ENCODE results near the gene AUTS2. TPM values are rescaled to one million over a fixed set of nuclear protein-coding genes. Genes with fewer than 3 reads are reported as not detected.

The AUTS2 gene
- total and polyA plus RNA-seq, 10 donors = 6.1 to 54.8 (median 29.1) TPM

DNA sequence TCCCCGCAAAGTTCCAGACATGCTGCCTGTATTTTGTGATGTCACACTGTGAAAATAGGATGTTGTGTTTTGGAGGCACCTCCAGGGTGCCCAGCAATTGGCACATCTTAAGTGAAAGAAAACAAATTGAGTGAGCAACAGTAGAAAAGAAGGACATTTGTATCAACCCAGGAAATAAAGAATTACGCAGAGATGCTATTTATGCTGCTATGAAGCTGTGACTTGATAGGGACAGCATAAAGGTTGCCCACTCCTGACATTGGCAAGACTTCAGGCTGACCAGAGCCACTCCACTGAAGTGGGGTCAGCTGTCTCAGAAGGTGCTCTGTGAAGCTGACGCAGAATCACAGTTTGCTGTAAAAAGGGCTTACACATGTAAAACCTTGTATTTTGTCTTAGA is 803.8 kb downstream of the AUTS2 start:
- TF ChIP-seq POLR2AphosphoS5 (IDR thresholded peaks at IDR 0.05) (no peak), POLR2A (IDR thresholded peaks at IDR 0.05) (no peak)
- TF ChIP-seq, protein P1, sequence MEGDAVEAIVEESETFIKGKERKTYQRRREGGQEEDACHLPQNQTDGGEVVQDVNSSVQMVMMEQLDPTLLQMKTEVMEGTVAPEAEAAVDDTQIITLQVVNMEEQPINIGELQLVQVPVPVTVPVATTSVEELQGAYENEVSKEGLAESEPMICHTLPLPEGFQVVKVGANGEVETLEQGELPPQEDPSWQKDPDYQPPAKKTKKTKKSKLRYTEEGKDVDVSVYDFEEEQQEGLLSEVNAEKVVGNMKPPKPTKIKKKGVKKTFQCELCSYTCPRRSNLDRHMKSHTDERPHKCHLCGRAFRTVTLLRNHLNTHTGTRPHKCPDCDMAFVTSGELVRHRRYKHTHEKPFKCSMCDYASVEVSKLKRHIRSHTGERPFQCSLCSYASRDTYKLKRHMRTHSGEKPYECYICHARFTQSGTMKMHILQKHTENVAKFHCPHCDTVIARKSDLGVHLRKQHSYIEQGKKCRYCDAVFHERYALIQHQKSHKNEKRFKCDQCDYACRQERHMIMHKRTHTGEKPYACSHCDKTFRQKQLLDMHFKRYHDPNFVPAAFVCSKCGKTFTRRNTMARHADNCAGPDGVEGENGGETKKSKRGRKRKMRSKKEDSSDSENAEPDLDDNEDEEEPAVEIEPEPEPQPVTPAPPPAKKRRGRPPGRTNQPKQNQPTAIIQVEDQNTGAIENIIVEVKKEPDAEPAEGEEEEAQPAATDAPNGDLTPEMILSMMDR (IDR thresholded peaks at IDR 0.05 in 8 of 11, conservative IDR thresholded peaks at IDR 0.05 in 3 of 11) = no peak
- intact Hi-C loops (cut with DNase I; ENCODE audit: low total_unique reads) = no loop called here
- no peak for DNase-seq
- no peak overlapping the region for H3K4me3 ChIP-seq
- H3K4me1 ChIP-seq = peaks cover 0 to 9% (median 0%) of the 10 kb centered on the region in 6 donors
- H3K27ac ChIP-seq = no peak overlapping the region
- no peaks in the 10 kb centered on the region for H3K36me3 ChIP-seq
- WGBS, 5 donors = 86 to 97% (median 96%) methylated on average over 3 of the region's 3 CpGs
- no peaks in the 10 kb centered on the region for H3K9me3 ChIP-seq
- no peaks in the 10 kb centered on the region for H3K27me3 ChIP-seq (replicated peaks in 1 of 7)

DNA sequence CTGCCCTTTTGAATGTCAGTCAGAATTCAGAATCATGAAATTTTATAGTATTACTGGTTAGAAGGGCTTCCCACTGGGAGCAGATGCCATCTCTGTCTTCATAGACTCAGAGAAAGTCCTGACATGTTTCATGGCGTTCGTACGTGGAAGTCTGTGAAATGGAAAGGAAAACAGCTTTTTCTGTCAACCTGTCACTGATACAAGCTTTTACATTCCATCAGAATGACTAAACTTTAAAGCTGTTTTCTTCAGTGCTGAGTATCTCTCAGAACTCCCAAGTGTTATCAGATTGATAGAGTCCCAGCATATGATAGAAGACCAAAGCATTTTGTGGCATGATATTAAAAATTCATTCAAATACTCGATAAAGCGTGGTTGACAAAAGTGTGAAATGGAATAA is 807.0 kb downstream of the AUTS2 start:
- 83 to 95% (median 89%) methylated on average over 5 of the region's 5 CpGs for WGBS, 5 donors
- no peaks in the 10 kb centered on the region for H3K27me3 ChIP-seq (replicated peaks in 1 of 7)
- no peak overlapping the region for H3K4me3 ChIP-seq
- DNase-seq = no peak
- H3K4me1 ChIP-seq = peaks cover 0 to 36% (median 5%) of the 10 kb centered on the region in 6 donors
- intact Hi-C loops (cut with DNase I; ENCODE audit: low total_unique reads) = no loop called here
- H3K36me3 ChIP-seq = no peaks in the 10 kb centered on the region
- H3K9me3 ChIP-seq = no peaks in the 10 kb centered on the region
- TF ChIP-seq POLR2A (IDR thresholded peaks at IDR 0.05) (no peak), POLR2AphosphoS5 (IDR thresholded peaks at IDR 0.05) (no peak)
- TF ChIP-seq, protein P1 (IDR thresholded peaks at IDR 0.05 in 8 of 11, conservative IDR thresholded peaks at IDR 0.05 in 3 of 11) = no peak
- no peak overlapping the region for H3K27ac ChIP-seq

DNA sequence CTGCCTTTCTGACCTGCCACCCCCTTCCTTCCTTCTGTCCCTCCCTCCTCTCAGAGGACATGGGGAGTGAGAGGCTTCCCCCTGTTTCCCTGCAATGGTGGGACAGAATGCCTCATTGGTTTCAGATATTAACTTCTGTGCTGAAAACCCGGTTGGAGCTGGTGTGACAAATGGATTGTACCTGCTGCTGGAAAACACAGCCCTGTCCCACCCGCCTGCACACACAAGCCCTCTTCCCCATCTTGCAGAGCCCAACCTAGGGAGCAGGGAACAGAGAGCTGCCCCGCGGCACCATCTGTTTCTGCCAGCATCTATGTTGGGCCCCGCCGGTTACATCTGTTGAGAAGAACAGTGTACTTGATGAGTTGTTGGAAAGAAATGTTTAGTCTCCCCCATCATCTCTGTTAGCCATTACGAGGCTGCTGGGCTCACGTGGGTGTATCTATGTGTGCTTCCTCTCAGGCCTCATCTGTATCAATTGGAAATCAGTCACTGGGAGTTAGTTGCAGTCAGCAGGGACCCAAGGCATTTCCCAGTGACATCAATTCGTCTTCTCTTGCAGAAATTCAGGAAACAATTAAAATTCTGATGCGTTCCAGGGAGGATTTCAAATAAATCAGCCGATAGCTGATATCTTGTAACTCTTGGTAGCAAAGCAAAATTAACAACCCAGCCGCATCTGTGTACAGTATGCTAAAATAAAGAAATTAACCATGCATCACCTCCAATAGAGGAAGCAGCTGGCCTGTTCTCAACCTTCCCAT is 808.1 kb downstream of the AUTS2 start:
- 67 to 80% (median 77%) methylated on average over 11 to 12 of the region's 12 CpGs for WGBS, 5 donors
- Histone ChIP-seq H3K4me1 (peaks cover 0 to 39% (median 5%) of the 10 kb centered on the region in 6 donors), H3K36me3 (no peaks in the 10 kb centered on the region), H3K27me3 (replicated peaks in 1 of 7) (no peaks in the 10 kb centered on the region), H3K4me3 (no peak overlapping the region), H3K27ac (no peak overlapping the region), H3K9me3 (no peaks in the 10 kb centered on the region)
- TF ChIP-seq POLR2A (IDR thresholded peaks at IDR 0.05) (no peak), POLR2AphosphoS5 (IDR thresholded peaks at IDR 0.05) (no peak)
- TF ChIP-seq, protein P1 (IDR thresholded peaks at IDR 0.05 in 8 of 11, conservative IDR thresholded peaks at IDR 0.05 in 3 of 11) = no peak
- DNase-seq = no peak
- intact Hi-C loops (cut with DNase I; ENCODE audit: low total_unique reads) = no loop called here

DNA sequence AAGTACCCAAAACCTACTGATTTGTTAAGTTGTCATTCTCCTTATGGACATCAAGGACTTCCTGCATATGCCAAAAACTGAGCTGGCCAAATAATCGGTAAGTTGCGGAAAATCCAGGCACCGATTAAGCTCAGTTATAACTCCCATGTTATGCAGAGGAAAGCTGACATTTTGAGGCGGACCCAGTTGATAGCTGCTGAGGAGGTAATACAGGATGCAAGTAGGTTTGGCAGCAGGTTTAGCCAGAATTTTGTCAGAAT is 808.6 kb downstream of the AUTS2 start:
- H3K36me3 ChIP-seq = no peaks in the 10 kb centered on the region
- intact Hi-C loops (cut with DNase I; ENCODE audit: low total_unique reads) = no loop called here
- TF ChIP-seq POLR2A (IDR thresholded peaks at IDR 0.05) (no peak), POLR2AphosphoS5 (IDR thresholded peaks at IDR 0.05) (no peak)
- TF ChIP-seq, protein P1 (IDR thresholded peaks at IDR 0.05 in 8 of 11, conservative IDR thresholded peaks at IDR 0.05 in 3 of 11) = no peak
- H3K9me3 ChIP-seq = no peaks in the 10 kb centered on the region
- H3K4me3 ChIP-seq = no peak overlapping the region
- H3K4me1 ChIP-seq = peaks cover 0 to 39% (median 5%) of the 10 kb centered on the region in 6 donors
- WGBS, 5 donors = 73 to 89% (median 84%) methylated on average over 4 of the region's 4 CpGs
- H3K27ac ChIP-seq = no peak overlapping the region
- DNase-seq = no peak
- H3K27me3 ChIP-seq (replicated peaks in 1 of 7) = no peaks in the 10 kb centered on the region

Data from spleen (tissue), 11 donors.